ENCODE results near the gene GCK. TPM values are rescaled to one million over a fixed set of nuclear protein-coding genes. Genes with fewer than 3 reads are reported as not detected.

GCK gene
- polyA plus RNA-seq, 1 of the 3 experiments (the other 2 are of a cell fraction), result 1.6 TPM

GRCh38 chr7:44104860-44105771 is 84.1 kb downstream of the GCK start:
- Histone ChIP-seq H3K79me2 (ENCODE audit: insufficient read depth) (peaks cover 41% of the 10 kb centered on the region), H3K36me3 (replicated peaks in 1 of 2; ENCODE audit: control insufficient read depth in 1 of 2, insufficient read depth in 2 of 2, low read length in 1 of 2) (peaks cover 8 to 38% of the 10 kb centered on the region in 2 experiments), H3K4me2 (peak overlapping the region; percentile 76), H4K20me1 (ENCODE audit: insufficient read depth) (no peaks in the 10 kb centered on the region), H2AFZ (ENCODE audit: low read depth) (peak overlapping the region; percentile 68; the same call in 1 of the 2 replicates), H3K27ac (ENCODE audit: low read depth in 2 of 2, low read length in 1 of 2) (peak overlapping the region; percentile 43 to 67), H3K9ac (peak overlapping the region; percentile 80), H3F3A (replicated peaks; ENCODE audit: insufficient read depth) (peaks cover 36% of the 10 kb centered on the region), H3K27me3 (ENCODE audit: insufficient read depth) (no peaks in the 10 kb centered on the region), H3K4me3 (ENCODE audit: low read depth in 2 of 2, low read length in 1 of 2) (peak overlapping the region; percentile 51 to 66), H3K4me1 (ENCODE audit: control insufficient read depth in 1 of 2, insufficient read depth in 2 of 2, low read depth in 1 of 2, low read length in 1 of 2) (peaks cover 29 to 36% of the 10 kb centered on the region in 2 experiments; a peak in 2 of 4 replicates), H3K9me2 (no peaks in the 10 kb centered on the region), H3K9me3 (no peaks in the 10 kb centered on the region)
- ChIA-PET CTCF (interaction anchor here (0.7 to 2.8 kb wide), 7 partner anchors 10 to 91 kb away, joined by 3 to 12 read pairs (median 3); partner anchors contain the start of gene POLD2), POLR2A (interaction anchor here (1.2 to 2.2 kb wide), 4 partner anchors 11 to 39 kb away, joined by 4 to 9 read pairs (median 4); partner anchors contain the start of genes PGAM2 and POLD2)
- 0 out of 2 replicates have a peak, but pooled peaks have one; percentile 18 for TF ChIP-seq PBX3 (IDR thresholded peaks at IDR 0.05)
- TF ChIP-seq NRF1 (IDR thresholded peaks at IDR 0.05; ENCODE audit: low read depth, low read length), result no peak
- peak; percentile 18; the same call in 1 of the 2 replicates for TF ChIP-seq FOSL2 (IDR thresholded peaks at IDR 0.05; ENCODE audit: borderline replicate concordance, low read depth)
- TF ChIP-seq, protein P1, sequence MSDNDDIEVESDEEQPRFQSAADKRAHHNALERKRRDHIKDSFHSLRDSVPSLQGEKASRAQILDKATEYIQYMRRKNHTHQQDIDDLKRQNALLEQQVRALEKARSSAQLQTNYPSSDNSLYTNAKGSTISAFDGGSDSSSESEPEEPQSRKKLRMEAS (IDR thresholded peaks at IDR 0.05; ENCODE audit: low read depth), result peak; percentile 37; the same call in 1 of the 2 replicates
- TF ChIP-seq MEF2A (IDR thresholded peaks at IDR 0.05; ENCODE audit: borderline replicate concordance, low read depth), result no peak
- TF ChIP-seq FOXJ3 (CRISPR knock-in tag; IDR thresholded peaks at IDR 0.05), result no peak
- WGBS (ENCODE audit: low lambda C conversion rate), result 49% methylated on average over 17 of the region's 28 CpGs
- peak; percentile 80 for DNase-seq

GRCh38 chr7:44103923-44104859 is 85.0 kb downstream of the GCK start, which contains the start of gene AEBP1:
Gene AEBP1, plus strand, starts transcription at chr7:44104345. Its CDS starts 321 bp downstream, at chr7:44104666.
- Histone ChIP-seq H4K20me1 (ENCODE audit: insufficient read depth) (no peaks in the 10 kb centered on the region), H3K4me2 (peak within 1 kb of the TSS; percentile 76), H2AFZ (ENCODE audit: low read depth) (peak within 1 kb of the TSS; percentile 68; the same call in 1 of the 2 replicates), H3K27me3 (ENCODE audit: insufficient read depth) (no peaks in the 10 kb centered on the region), H3K36me3 (replicated peaks in 1 of 2; ENCODE audit: control insufficient read depth in 1 of 2, insufficient read depth in 2 of 2, low read length in 1 of 2) (peaks cover 5 to 29% of the 10 kb centered on the region in 2 experiments), H3K9me2 (no peaks in the 10 kb centered on the region), H3K4me3 (ENCODE audit: low read depth in 2 of 2, low read length in 1 of 2) (peak within 1 kb of the TSS; percentile 51 to 66), H3K9me3 (no peaks in the 10 kb centered on the region), H3K27ac (ENCODE audit: low read depth in 2 of 2, low read length in 1 of 2) (peak within 1 kb of the TSS; percentile 45 to 93), H3F3A (replicated peaks; ENCODE audit: insufficient read depth) (peaks cover 36% of the 10 kb centered on the region), H3K4me1 (ENCODE audit: control insufficient read depth in 1 of 2, insufficient read depth in 2 of 2, low read depth in 1 of 2, low read length in 1 of 2) (peaks cover 27 to 42% of the 10 kb centered on the region in 2 experiments; a peak in 2 of 4 replicates), H3K79me2 (ENCODE audit: insufficient read depth) (peaks cover 41% of the 10 kb centered on the region), H3K9ac (peak within 1 kb of the TSS; percentile 80)
- WGBS (ENCODE audit: low lambda C conversion rate), result 14% methylated on average over 68 of the region's 87 CpGs
- ChIA-PET POLR2A (interaction anchor here (1.3 to 2.2 kb wide), 3 partner anchors 12 to 31 kb away, joined by 4 to 9 read pairs (median 5); partner anchors contain the start of gene POLD2), CTCF (interaction anchor here (0.7 to 2.8 kb wide), 7 partner anchors 11 to 386 kb away, joined by 3 to 12 read pairs (median 3); partner anchors contain the start of gene NUDCD3)
- peak; percentile 96 for DNase-seq
- no peak for TF ChIP-seq EP300 (IDR thresholded peaks at IDR 0.05; ENCODE audit: borderline replicate concordance in 1 of 2, low read depth in 1 of 2, low read length in 1 of 2)
- no peak for TF ChIP-seq FOXJ3 (CRISPR knock-in tag; IDR thresholded peaks at IDR 0.05)
- 0 out of 2 replicates have a peak, but pooled peaks have one; percentile 22 for TF ChIP-seq MXI1 (IDR thresholded peaks at IDR 0.05; ENCODE audit: low read depth, low read length)
- 0 out of 2 replicates have a peak, but pooled peaks have one; percentile 18 for TF ChIP-seq CTCF (IDR thresholded peaks at IDR 0.05)
- TF ChIP-seq, protein P1 (IDR thresholded peaks at IDR 0.05; ENCODE audit: low read depth), result peak; percentile 47; the same call in 1 of the 2 replicates
- TF ChIP-seq RAD21 (IDR thresholded peaks at IDR 0.05; ENCODE audit: low read length), result peak; percentile 15; the same call in 1 of the 2 replicates
- TF ChIP-seq NFIC (IDR thresholded peaks at IDR 0.05; ENCODE audit: borderline replicate concordance), result peak; percentile 26; the same call in 1 of the 2 replicates

Data from SK-N-SH (cell line).